NCI-H1105 treated with DMSO at 0.1 percent for 48 hours (cell line): ENCODE results near the gene MYO16.

ENCODE experiments used
- DNase-seq: peaks from one replicate; lab custom pipeline; 2025; lab: John Stamatoyannopoulos, UW

The MYO16 gene

DNA sequence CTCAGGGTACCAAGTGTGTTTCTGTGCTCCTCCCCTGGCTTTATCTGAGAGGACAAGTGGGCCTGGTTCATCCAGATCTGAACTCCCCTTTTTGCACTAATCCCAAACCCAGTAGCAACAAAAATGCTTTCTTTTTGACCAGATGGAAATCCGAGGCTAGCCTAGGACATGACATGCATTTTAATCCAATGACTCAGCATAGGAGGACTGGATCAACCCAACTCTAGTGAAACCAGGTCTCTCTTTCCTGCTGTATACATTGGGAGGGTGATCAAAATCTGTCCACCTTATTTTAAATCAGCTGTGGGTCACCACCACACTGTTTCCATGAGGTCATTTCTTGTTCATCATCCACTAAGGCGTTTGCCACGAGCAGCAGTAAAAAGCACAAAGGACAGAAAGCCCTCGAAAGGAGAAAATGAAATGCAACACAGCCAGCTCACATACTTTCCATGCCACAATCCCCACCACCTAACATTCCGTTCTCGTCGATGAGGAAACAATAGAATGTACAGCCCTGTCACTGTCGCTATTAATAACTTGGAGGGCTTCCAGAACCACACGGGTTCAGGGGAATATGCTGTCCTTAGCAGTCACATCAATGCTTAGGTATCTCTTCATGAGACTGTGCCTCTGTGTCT is 614.0 kb downstream of the MYO16 start:
- no peak for DNase-seq

DNA sequence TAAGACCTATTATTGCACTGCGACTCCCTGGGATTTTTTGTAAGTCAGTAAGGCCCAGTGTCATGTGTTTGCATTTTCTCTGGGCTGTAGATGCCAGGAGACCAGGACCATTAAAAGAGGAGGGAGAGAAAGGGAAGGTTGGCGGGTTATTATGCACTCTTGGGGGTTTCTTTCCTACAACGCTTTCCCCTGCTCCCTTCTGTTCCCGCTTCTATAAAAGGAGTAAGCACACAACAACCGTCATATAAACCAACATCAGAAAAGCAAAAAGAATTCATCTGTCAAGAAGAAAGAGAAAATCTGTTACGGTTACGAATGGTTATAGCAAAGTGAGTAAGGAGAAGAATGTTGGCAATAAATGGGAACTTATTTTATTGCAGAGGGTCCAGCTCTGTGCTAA is 615.2 kb downstream of the MYO16 start:
- no peak for DNase-seq

DNA sequence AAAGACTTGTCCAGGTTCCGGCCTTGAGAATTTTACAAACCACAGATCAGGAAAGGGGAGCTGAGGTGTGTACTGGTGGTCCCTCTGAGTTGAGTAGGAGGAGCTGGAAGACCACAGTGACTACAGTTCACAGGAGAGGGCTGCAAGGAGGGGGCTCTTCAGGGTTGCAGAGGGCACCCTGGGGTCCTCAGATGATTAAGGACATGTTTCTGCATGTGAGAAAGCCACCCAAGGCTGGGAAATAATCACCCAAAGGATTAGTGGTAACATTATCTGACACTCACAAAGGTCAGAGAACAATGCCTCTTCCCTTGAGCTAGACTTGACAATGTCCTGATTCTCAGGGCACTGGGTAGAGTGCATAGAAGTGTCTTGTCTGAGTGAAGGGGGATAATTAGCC is 616.6 kb downstream of the MYO16 start:
- DNase-seq = no peak

- no peak for DNase-seq
These were observed 620.5 kb downstream of the MYO16 start for GRCh38 chr13:109249780-109250528.

- no peak for DNase-seq
These were observed 622.5 kb downstream of the MYO16 start for GRCh38 chr13:109251956-109252355.

DNA sequence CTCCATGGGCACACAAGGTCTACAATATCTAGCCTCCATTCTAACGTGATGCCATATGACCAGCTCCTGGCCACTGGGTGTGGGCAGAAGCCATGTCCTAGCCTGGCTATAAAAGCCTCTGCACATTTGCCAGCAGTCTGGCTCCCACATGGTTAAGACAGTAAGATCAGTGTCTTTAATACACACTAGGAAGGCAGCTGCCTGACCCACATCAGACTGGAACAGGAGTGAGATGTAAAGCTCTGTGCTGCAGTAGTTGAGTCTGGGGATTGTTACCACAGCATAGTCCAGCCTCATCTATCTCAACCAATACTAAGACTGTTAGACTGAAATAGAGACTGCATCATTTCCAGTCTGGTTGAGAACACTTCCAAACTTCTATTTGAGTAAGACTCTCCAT is 623.9 kb downstream of the MYO16 start:
- no peak for DNase-seq

DNA sequence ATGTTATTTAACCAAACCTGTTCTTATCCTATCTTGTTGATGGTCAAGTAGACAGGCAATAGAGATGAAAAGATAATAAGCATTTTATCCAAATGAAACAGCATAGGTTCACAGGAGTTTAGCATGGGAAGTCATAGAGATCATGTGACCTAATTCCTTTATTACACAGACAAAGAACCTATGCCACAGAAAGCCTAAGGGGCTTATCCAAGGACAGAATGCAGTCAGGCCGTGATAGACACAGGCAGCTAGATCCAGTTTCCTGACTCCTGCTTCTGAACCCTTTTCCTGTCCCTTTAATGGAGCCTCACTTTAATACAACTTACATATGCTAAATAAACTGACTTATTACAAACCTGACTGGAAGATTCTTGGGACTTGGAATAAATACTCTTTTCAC is 624.9 kb downstream of the MYO16 start:
- no peak for DNase-seq

DNA sequence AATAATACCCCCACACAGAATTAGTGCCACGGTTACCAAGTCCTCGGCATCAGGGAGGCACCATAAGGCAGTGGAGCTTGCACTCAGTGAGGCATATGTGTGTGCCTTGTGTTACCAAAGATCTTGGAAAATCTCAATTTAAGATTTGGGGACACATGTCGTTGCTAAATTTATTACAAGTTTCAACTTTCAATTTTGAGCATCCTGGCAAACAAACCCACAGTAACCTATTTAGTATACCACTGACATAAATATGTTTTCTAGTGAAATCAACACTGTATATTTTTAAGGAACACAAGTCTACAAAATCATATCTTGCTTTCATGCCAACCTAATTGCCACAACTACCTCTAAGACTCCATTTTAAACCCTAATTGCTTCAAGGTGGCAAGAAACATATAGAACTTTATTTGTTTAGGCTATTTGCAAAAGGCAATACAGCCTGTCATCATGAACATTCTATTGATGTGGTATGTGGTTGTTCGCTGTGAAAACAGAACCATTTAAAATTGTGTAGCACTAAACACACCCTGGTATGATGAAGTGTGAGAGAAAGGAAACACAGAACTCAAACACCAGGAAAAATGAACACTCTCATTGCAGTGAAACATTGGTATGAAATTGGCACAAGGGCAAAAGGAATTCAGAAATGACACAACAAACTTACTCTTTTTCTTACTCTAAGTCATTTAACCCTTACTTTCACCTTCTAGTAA is 625.9 kb downstream of the MYO16 start:
- no peak for DNase-seq

DNA sequence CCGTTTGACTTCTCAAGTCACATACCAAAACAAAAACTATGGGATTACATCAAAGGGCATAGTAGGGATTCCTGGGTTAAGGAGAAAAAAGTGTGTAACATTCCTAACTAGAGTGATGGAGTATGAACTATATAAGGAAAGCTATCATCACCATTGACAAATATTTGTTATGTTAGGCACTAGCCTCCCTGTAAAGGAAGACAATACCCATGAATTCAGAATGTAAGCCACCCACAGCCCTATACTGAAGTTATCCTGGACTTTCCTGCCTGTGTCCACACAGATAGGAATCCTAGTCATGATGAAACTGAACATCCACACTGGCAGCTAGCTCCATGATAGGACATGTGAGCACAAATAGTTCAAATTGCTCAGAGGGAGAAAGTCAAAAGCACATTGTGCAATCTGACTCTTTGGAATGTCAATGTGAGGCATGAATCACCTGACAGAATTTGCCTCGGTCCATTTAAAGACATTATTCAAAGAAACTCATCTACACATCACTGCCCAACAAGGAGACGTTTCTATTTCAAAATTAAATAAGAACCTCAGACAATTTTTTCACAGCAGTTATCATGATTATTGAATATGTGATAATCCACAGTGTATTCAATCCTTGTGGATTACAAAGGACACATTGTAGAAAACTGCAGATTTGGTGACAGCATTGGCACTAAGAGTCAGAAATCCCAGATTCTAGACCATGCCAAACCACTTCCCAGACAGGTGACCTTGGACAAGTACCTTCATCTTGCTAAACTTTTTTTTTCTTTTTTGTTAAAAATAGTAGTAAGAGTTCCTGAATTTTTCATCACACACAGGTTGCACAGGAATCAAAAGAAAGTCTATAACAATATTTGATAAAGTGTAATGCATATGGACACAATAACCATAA is 627.7 kb downstream of the MYO16 start:
- no peak for DNase-seq
